GM12891 (cell line): ENCODE data around the gene CTNNA1.
A peak's percentile ranks its signal among the peaks of the same experiment; 100 is the strongest.
"Not testable (repeated sequence)": the region's sequence is repeated elsewhere in the genome, so short reads cannot be mapped to it uniquely, and the experiment has no call there.

Experiments used
- DNase-seq: peaks from one replicate; pipeline ENCODE4 v3.0.0; 2011; ENCODE audit warnings: low spot score; ENCODE audit not compliant: insufficient read length
- FAIRE-seq: peaks from 2 replicates; lab custom pipeline; 2011; peaks lifted over from hg19 to GRCh38; lab: Jason Lieb, UNC
- PAX5 ChIP-seq: IDR thresholded peaks from 2 replicates; pipeline ENCODE4 v1.6.1; 2011; ENCODE audit warnings: low read length, moderate library complexity, mild to moderate bottlenecking; ENCODE audit not compliant: insufficient read depth, severe bottlenecking
- POLR2A ChIP-seq: IDR thresholded peaks from 2 replicates; pipeline ENCODE4 v1.6.1; 2011; ENCODE audit warnings: low read depth, low read length, control low read depth
- POLR2AphosphoS5 ChIP-seq: IDR thresholded peaks from 2 replicates; pipeline ENCODE4 v1.6.1; 2011; ENCODE audit warnings: low read depth, low read length, control low read depth
- POU2F2 ChIP-seq: IDR thresholded peaks from 2 replicates; pipeline ENCODE4 v1.6.1; 2011; ENCODE audit warnings: low read depth, mild to moderate bottlenecking, control low read depth, low read length, moderate library complexity
- SPI1 ChIP-seq: IDR thresholded peaks from 2 replicates; pipeline ENCODE4 v1.6.1; 2011; ENCODE audit warnings: low read depth, low read length, control low read depth
- TAF1 ChIP-seq: IDR thresholded peaks from 2 replicates; pipeline ENCODE4 v1.6.1; 2011; ENCODE audit warnings: low read depth, low read length, control low read depth

The CTNNA1 gene

DNA sequence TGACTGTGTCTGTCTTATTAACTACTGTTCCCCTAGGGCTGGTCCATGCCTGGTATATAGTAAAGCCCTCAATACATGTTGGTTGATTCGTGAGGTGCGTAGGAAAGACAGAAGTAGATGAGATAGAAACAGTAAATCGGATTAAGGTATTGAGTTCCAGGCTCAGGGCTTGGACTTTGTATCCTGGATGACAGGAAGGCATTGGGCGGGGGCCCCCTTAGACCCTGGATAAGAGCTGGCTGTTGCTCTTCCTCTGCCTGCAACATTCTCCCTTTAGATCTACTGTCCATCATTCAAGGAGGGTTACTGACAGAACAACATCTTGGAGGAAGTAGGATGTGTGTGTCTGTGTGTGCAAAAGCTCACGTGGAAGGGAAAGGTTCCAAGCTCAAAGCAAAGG lies 31.2 kb upstream of the CTNNA1 start:
- no peak for TF ChIP-seq TAF1
- DNase-seq (no peak), FAIRE-seq (no peak)

DNA sequence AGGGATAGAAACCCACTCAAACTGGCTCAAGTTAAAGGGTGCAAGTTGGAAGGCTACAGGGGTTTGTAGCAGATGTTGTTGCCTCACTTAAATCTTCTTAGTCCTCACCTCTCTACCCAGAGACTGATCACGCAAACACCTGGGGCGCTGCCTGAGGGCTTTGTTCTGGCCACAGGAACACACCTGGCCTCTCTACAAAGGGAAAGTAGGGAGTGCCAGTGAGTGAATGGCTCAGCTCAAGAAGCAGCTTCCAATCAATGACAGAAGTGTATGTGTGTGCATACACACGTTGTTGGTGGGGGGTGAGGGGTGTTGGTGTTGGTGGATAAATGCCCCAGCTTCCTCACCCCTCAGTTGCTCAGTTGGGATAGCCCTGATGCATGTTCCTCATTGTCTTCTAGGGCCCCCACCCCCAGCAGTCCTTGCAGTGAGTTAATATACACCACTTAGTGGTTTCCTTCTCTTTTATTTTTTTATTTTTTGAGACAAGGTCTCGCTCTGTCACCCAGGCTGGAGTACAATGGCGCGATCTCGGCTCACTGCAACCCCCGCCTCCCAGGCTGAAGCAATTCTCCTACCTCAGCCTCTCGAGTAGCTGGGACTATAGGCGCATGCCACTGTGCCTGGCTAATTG lies 30.6 kb upstream of the CTNNA1 start:
- FAIRE-seq, result no peak
- DNase-seq, result no peak
- TF ChIP-seq TAF1, result no peak
- TF ChIP-seq SPI1, result no peak
- TF ChIP-seq PAX5, result no peak
- TF ChIP-seq POLR2AphosphoS5, result no peak
- TF ChIP-seq POU2F2, result no peak
- no peak for TF ChIP-seq POLR2A

DNA sequence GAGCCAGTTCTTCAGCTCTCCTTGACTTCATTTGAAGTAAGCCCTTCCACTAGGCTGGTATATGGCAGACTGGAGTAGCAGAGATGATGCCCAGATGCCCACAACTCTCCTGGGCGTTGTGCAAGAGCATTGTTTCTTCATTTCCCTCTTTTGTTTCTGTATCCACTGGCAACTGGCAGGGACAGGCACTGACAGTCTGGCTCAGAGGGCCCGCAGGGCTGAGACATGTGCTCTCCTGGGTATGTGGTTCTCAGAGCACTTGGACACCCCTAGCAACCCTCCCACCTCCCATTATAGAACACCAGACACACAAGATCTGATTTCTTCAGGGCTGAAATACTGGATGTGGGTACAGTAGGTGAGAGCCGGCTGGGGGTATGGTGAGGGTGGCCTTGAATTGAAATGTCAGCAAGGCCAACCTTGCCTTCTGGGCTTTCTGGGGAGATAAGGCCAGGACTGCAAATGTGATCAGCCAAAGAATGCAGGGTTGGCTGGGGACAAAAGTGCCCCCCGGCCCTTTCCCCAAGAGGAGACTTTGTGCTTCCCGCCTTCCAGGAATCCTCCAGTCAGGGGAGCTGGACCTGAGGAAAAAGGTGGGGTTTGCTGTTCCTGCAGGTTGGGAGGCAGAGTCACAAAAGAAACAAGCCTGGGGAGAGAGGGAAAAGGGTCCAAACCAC lies 28.6 kb upstream of the CTNNA1 start:
- DNase-seq, result no peak
- no peak for FAIRE-seq
- TF ChIP-seq POU2F2 (no peak), SPI1 (no peak), PAX5 (no peak), TAF1 (no peak), POLR2AphosphoS5 (no peak), POLR2A (no peak)

DNA sequence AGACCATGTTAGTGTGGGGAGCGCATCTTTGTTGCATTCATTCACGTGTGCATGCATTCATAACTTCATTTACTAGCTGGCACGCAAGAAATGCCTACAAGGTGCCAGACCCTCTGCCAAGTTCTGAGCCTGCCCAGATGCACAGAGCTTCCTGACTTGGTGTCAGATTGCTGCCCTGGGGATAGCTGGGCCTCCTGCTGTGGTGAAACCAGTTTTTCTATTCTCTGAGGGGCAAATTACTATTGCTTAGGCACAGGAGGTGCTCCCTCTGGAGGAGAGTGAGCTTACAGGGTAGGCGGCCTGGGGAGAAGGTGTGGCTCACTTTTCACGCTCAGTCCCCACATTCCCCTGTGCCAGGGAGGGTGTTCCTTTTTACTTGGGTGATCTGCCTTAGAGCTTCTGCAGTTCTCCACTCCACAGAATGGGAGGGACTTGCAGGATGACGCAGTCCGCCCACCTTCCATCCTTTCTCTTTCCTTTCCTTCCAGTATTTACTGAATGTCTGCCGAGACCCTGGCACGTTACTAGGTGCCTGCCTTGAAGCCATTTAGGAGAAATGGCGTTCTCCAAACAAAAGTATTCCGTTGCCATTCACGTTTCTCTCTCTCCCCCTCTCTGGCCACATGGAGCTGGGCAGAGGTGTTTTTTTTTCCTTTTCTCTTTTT lies 27.9 kb upstream of the CTNNA1 start:
- TF ChIP-seq TAF1, result no peak
- TF ChIP-seq SPI1, result no peak
- no peak for TF ChIP-seq PAX5
- TF ChIP-seq POLR2A, result no peak
- no peak for TF ChIP-seq POU2F2
- no peak for TF ChIP-seq POLR2AphosphoS5
- DNase-seq, result no peak
- FAIRE-seq, result no peak

DNA sequence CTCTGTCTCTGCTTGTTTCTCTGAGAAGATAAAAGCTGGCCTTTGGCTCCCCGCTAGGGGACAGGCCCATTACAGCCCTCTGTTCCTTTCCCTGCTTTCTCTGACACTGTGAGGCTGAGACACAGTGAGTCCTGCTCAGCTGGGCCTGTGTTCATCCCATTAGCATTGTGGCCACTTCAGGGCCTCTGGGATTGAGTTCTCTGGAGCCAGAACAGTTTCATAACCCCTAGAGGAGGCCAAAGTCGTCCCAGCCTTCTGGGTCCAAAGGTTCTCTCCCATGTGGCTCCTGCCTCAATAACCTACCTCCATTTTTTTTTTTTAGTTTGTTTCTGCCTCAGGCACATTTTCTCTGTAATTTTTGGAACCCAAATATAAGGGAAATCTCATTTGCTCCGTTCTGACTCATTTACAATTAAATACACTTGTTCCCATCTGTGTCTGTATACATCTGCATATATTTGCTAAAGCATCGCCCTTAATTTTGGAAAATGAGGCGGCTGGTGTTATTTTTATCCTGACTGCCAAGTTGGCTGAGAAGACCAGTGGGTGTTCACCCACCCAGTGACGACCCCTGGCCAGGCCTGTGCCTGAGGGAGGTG lies 27.3 kb upstream of the CTNNA1 start:
- no peak for TF ChIP-seq TAF1
- TF ChIP-seq PAX5, result no peak
- TF ChIP-seq POU2F2, result no peak
- FAIRE-seq (no peak), DNase-seq (no peak)

DNA sequence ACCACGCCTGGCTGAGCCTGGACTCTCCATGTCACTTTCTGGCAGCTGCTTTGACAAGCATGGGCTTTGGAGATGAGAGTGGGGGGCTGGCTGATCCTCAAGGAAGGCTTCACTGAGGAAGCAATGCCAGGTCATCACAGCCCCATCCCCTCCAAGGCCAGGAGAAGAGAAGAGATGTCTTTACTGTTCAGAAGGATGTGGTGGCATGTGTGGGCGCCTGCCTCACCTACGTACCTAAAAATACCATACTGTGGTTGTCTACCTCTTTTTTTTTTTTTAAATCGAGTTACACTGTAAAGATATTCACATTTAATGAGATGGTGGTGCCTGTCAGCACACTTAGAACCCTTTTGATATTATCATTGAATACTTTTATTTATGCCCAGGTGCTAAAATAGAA lies 26.4 kb upstream of the CTNNA1 start:
- TF ChIP-seq PAX5 (no peak), POU2F2 (no peak), POLR2AphosphoS5 (no peak), POLR2A (no peak), TAF1 (no peak), SPI1 (no peak)
- FAIRE-seq (no peak), DNase-seq (no peak)

DNA sequence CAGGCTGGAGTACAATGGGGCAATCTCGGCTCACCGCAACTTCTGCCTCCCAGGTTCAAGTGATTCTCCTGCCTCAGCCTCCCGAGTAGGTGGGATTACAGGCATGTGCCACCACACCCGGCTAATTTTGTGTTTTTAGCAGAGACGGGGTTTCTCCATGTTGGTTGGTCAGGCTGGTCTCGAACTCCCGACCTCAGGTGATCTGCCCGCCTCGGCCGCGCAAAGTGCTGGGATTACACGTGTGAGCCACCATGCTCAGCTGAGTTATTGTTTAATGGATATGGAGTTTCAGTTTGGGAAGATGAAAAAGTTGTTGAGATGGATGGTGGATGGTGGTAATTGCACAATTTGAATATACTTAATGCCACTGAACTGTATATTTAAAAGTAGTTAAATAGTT lies 22.7 kb upstream of the CTNNA1 start:
- not testable (repeated sequence) for DNase-seq, FAIRE-seq

DNA sequence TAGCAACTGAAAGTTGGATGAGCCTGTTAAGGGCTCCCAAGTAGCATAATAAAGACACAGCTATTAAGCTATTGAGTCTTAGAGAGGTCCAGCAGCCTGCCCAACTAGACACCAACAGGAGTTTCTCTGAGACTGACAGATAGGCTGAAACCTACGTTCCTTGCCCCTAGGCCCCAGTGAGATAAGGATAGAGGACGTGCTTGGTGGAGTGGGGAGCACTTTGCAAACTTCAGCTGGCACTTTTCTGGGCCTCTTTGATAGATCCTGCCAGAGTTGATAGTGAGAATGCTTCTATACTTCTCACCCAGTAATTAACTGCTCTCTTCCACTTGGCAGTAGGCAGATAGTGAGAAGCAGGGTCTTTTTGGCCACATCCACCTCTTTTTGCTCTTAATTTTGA lies 20.8 kb upstream of the CTNNA1 start:
- FAIRE-seq (no peak), DNase-seq (no peak)
- TF ChIP-seq POU2F2 (no peak), SPI1 (no peak), PAX5 (no peak), POLR2AphosphoS5 (no peak), POLR2A (no peak), TAF1 (no peak)

DNA sequence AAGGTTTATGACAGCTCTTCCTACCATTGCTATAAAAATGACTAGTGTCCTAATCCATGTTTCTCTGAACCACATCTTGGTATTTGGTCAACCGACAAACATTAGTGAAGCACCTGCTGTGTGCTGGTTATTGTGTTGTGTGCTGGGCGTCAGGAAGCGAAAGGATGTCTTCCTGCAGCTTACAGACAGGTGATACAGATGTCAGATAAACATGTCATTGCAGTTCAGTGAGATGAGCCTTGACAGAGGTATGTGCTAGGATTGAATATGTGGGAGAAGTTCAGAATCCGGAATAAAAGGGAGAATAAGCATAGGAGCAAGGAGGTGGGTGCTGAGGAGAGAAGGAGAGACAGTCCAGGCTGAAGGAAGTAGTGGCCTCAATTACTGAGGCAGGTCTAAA lies 20.3 kb upstream of the CTNNA1 start:
- TF ChIP-seq PAX5, result no peak
- TF ChIP-seq POLR2A, result no peak
- no peak for TF ChIP-seq TAF1
- TF ChIP-seq SPI1, result no peak
- TF ChIP-seq POLR2AphosphoS5, result no peak
- no peak for TF ChIP-seq POU2F2
- FAIRE-seq (peak; percentile 43), DNase-seq (no peak)

DNA sequence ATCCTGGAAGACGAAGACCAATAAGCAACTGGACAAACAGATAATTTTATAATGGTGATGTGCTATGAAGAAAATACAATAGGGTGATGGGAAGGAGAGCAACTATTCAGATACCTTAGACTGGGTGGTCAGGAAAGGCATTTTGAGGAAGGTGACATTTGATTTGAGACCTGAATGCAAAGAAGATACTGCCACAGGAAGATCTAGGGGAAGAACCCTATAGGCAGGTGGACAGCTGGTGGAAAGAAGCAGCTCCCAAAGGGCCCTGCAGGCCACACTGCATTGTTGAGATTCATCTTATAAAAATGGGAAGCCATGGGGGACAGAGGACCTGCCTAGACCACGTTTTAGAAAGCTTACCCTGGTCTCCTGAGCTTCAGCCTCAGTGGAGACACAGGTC lies 19.7 kb upstream of the CTNNA1 start:
- no peak for FAIRE-seq
- no peak for TF ChIP-seq PAX5
- TF ChIP-seq TAF1, result no peak
- no peak for TF ChIP-seq SPI1
- TF ChIP-seq POLR2AphosphoS5, result no peak
- TF ChIP-seq POU2F2, result no peak
- no peak for TF ChIP-seq POLR2A
- no peak for DNase-seq
